NCI-H1092 treated with DMSO at 0.1 percent for 48 hours (cell line): ENCODE measurements around the gene AGK.
"Not testable (repeated sequence)": the region's sequence is repeated elsewhere in the genome, so short reads cannot be mapped to it uniquely, and the experiment has no call there.

Experiments used
- DNase-seq: peaks from one replicate; lab custom pipeline; 2025; lab: John Stamatoyannopoulos, UW

The AGK gene

DNA sequence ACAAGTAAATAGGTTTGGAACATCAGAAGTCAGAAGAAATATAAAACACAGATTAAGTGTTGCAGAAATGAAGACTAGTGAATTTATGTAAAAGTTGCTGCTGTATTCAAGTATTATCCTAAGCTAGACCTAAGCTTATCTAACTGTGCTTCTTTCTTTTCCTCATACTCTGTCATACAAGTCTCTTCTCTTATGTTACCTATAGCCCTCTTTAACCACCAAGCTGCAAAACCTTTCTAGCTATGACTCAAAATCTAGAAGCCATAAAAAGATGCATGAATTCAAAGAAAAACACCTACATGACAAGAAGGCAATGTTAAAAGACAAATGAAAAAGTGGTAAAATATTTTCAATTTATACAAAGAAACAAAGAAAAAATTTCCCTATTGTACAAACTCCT lies 127.8 kb downstream of the AGK start:
- DNase-seq = no peak

DNA sequence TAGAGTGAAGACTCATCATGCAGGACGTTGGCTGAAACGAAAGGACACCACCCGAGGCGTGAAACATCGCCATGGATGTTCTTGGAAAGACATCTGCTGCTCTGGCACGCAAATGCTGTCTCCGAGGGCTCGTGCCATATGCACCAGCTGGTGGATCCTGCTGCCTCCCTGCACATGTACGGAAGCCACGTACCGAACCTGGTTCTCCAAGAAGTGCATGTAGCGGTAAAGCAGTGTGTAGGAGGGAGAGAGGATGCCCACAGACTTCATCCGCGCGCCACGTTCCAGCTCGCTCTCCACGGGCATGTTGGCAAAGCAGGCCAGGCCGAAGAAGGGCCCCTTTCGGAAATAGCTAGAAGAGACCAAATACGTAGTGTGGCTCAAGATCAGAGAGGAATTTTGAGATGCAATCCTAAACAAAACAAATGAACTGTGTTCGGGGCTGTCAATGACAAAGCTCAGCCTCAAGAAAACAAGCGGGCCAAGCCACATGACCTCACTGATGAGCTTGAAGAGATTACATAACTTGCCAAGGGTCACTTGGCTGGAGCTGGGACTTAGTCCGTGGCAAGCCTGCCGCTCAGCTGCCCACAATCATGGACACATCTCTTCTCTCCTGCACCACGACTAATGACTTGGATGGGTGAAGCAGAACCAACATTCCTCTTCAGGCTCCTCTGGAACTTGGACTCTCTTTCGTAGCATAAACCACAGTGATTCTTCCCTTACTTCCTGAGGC lies 134.2 kb downstream of the AGK start:
- DNase-seq = no peak

- DNase-seq = no peak
Observed at GRCh38 chr7:141686074-141686473, 134.9 kb downstream of the AGK start.

- DNase-seq = no peak
Observed at GRCh38 chr7:141686670-141687069, 135.5 kb downstream of the AGK start.

DNA sequence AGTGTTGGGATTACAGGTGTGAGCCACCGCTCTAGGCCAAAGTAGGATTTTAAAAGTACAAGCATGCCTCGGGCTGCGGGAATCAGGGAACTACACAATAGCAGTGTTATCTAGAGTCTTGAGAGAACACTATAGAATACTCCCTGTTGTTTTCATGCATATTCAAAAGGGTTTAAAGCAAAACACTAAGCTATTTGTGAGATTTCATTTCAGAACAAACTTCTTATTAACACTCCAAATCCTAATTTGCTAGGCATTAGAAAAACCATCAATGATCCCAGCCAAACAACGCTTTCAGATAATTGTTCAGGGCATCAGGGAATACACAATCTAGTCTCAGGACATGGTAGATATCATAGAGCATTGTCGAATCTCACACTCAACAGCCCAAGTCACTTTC lies 136.8 kb downstream of the AGK start:
- DNase-seq = no peak

GRCh38 chr7:141689072-141689825 lies 138.0 kb downstream of the AGK start:
- not testable (repeated sequence) for DNase-seq

DNA sequence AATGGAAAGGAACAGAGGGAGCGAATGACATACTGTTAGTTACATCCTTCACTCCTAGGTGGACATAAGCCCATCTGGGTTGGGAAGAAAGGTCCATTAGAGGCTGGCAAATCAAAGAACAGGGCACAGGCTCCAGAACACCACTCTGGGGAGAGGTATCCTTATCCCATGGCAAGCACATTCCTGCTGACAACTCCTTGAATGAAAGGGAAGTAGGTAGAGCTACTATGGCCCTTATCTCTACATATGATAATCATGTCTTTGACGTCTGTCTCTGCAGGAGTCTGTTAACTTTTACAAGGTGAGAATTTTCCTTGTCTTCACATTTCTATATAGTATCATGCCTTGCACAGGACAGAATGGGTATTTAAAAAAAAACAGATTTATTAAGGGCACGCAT lies 140.3 kb downstream of the AGK start:
- no peak for DNase-seq

- no peak for DNase-seq
Observed at GRCh38 chr7:141691961-141692360, 140.8 kb downstream of the AGK start.

DNA sequence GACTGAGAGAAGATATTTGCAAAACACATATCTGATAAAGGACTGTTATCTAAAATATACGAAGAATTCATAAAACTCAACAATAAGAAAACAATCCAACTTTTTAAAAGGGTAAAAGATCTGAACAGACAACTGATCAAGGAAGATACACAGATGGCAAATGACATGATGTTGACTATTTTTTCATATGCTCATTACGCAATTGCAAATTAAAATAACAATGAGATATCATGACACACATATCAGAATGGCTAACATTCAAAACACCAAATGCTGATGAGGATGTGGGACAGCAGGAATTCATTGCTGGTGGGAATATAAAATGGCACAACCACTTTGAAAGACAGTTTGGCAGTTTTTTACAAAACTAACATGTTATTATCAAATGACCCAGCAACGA lies 141.9 kb downstream of the AGK start:
- DNase-seq = no peak

DNA sequence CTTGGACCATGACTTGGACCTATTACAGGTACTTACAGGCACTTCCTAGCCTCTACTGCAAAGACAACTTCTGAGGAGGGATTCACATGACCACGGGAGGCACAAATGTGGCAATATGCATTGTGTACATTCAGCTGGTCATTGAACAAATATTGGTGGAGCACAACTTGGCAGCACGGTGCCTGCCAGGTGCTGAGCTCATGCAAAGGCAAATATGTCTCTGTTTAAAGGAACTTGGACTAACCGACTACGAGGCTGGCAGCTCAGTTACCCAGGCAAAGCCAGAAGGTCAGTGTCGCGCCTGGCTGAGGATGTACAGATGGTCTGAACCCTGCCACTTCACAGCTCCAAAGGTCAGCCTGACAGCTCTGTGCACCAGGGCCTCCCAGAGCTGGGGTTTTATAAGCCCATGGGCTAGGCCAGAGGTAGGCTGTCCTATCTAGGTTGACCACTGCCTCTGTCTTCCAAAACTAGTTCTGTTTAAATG lies 144.6 kb downstream of the AGK start:
- DNase-seq = peak; percentile 34

- DNase-seq = no peak
Observed at GRCh38 chr7:141696348-141696747, 145.1 kb downstream of the AGK start.

DNA sequence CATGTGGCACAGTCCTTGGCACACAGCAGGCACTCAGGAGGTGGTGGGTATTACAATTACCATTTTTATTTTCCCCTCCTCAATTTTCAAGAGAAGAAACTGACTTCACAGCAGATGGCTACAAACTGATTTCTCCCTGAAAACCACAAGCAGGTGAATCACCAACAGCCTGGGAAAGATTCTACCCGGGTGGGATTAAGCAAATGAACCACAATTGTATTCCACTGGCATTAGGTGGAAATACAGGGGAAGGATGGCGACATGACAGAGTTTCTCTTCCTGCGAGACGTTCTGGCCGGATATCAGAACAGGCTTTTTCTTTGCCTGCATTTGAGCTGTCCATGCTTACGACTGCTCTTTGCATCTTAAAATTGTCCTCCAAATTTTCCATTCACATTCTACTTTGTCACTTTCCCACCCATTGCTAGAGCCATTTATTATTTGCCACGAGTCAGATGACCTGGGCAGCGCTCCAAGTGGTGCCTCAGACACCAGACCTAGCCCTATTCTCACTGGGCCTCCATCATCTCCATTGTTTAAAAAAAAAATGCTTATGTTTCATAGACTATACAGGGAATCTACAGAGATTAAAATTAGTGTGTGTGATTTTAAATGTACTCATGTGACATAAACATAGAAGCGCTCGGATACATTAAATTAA lies 146.1 kb downstream of the AGK start:
- DNase-seq = peak; percentile 7

DNA sequence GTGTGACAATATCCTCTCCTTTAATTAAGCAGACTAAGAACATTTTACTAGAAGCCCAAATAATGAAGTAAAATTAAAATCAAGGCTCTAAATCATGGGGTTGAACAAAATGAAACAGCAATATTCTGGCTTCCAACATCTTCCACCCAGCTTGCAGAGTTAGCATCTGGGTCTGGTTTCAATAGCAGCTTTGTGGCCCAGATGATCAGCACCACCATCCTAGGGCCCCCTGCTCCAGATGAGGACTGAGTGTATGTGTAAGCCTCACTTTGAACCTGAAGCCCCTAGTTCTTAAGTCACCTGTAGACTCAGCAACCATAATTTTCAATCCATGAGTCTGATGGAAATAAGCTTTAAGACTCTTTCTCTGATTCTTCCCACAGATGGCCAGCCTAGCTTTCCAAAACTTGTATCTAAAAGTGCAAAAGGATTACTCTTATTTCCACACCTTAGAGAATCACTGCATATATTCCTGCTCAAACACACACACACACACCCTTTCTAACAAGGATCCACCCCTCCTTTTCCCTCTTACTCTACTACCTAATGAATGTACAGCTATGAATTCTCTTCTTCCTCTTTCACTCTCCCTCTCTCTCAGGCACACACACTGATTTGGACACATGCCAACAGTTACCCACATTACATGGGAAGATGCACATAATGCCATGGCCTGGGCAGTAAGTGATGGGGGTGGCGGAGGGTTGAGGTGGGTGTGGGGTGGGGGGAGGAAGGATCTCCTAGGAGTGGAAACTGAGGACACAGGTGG lies 147.2 kb downstream of the AGK start:
- peak; percentile 21 for DNase-seq

- no peak for DNase-seq
Observed at GRCh38 chr7:141699860-141700259, 148.7 kb downstream of the AGK start.

- no peak for DNase-seq
Observed at GRCh38 chr7:141700296-141700847, 149.2 kb downstream of the AGK start.

DNA sequence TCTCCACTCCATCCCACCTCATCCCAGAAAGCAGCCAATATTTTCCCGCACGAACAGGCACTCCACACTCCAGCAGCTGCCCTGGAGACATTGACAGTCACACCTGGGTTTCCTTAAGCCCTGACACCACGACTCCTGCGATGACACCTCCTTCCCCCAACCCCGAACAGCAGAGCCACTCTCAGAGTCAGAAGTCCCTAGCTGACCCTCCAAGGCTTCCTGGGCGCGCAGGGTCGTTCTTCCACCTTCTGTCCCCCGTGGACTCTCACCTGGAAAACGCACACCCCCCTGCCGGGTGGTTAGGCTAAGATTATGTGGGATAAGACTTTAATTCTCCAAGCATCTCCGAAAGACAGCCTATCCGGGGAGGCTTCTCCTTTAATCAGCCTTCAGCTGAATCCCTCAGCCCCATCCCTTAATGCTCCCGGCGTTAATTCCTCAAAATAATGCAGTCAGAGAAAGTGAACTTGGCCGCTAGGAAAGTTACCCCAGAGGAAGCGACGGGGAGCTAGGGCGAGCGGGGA lies 149.7 kb downstream of the AGK start:
- DNase-seq = no peak

DNA sequence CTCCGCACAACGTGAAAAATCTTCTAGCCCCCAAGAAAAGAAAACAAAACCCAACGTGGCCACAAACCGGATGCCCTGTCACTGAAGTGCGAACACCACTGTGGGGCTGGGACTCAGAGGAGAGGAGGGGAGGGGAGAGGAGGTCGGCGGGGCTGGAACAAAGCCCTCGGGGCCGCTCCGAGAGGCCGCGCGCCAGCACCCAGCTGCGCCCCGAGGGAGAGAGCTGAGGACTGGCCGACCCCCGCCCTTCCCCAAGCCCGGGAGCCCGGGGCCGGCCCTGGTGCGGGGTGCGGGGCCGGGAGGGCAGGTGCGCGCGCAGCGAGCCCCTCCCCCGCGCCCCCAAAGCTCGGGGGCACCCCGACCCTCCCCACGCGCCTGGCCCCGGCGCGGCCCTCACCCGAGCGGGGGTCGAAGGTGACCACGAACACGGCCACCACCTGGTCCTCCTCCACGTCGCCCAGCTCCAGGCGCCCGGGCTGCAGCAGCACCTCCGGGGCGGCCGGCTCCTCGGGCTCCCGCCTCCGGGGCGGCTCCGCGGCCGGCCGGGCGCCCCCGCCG lies 150.4 kb downstream of the AGK start:
- peak; percentile 69 for DNase-seq

DNA sequence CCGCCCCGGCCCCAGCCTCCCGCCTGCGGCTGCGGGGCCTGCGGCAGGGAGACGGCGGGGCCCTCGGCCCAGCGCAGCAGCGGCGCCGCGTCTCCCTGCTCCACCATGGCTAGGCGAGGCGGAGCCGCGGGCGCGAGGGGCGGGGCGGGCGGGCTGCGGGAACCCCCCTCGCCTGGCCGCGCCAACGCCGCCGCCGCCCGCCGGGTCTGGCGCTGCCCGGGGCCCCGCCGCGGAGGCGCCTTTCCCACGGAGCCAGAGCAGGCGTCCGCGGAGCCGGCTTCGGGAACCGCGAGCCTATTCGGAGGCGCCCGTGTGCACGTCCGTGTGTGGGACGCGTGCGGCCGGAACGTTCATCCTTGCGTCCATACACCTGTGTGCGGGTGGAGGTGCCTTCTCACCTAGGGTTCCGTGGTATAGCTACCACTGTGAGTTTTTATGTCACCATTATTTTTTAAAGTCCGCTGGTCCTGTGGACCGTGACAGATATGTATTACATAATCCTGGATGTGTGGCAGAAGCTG lies 150.9 kb downstream of the AGK start, which contains the start of gene DENND11:
DENND11 (minus strand) TSS at position 120 of the 521 bp plus-strand sequence; CDS start at position 107, 13 bp downstream.
- DNase-seq = peak; percentile 71

DNA sequence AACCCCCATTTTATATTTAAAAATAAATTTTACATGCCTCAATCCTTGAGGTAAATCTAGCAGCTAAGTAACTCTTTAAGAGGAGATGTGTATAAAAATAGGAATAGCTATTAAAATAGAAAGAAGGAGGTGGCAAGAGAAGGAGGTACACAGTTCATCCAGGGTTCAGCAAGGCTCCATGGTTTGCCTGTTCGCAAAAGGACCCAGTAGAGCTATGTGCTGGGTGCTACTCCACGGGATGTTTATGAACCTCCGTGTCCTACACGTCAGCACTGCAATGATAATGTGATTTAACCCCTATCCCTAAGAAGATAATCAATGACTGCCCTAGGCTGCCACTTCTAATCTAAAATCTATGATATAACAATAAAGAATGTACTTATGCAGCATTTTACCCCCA lies 151.7 kb downstream of the AGK start:
- no peak for DNase-seq

GRCh38 chr7:141704112-141704511 lies 152.9 kb downstream of the AGK start:
- no peak for DNase-seq

DNA sequence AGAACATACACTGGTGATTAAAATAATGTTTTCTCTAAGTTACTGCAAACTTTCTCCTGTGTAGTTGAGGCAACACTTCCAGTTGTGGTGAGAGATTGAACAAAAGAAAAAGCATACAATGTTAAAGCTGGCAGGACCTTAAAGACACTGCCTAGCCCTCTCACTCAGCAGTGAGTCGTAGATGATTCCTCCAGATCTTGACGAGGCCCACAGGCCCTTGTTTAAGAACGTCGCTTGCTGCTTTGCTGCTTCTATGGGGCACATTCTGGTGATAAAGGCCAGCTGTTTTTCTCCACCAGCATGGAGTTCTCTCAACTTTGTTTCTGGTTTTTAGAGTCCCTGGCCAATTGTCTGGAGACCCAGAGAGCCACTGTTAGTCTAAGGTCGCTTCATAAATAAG lies 153.5 kb downstream of the AGK start:
- no peak for DNase-seq
